Endothelial cell of umbilical vein (primary cell): ENCODE data around the gene RHBDD3. TPM values are rescaled to one million over a fixed set of nuclear protein-coding genes. Genes with fewer than 3 reads are reported as not detected.

ENCODE experiments used
- BruUV-seq: library from RNA; stranded (reverse); fragments of 400-500 nt; replicated peaks from 2 replicates; lab custom pipeline; 2021; lab: Mats Ljungman, UMichigan
- CTCF ChIA-PET: fragments of 300-600, 350-600 bp; sonication (Branson Sonifier 250); formaldehyde crosslinking; loops from one replicate; lab custom pipeline; 2021; ENCODE audit warnings: antibody characterized with exemption, inconsistent platforms; lab: Charles Lee
- POLR2A ChIA-PET: fragments of 300-600, 350-600 bp; sonication (Branson Sonifier 250); formaldehyde crosslinking; loops from one replicate; lab custom pipeline; 2021; ENCODE audit warnings: antibody characterized with exemption, inconsistent platforms; lab: Charles Lee
- DNase-seq: peaks from one replicate; pipeline ENCODE4 v3.0.0-alpha.2; 2011; ENCODE audit warnings: low read depth, low spot score
- FAIRE-seq: peaks from 2 replicates; lab custom pipeline; 2011; peaks lifted over from hg19 to GRCh38; lab: Jason Lieb, UNC
- H2AFZ ChIP-seq: 2 replicates; pipeline ENCODE4 v1.6.0; 2012; ENCODE audit warnings: low read depth, low read length, control low read depth, inconsistent platforms
- H3K27ac ChIP-seq: 2 replicates; pipeline ENCODE4 v1.5.1; 2011; ENCODE audit warnings: low read depth, mild to moderate bottlenecking, control low read depth, low read length, moderate library complexity; ENCODE audit not compliant: insufficient read depth
- H3K27me3 ChIP-seq, 2 experiments: 2 replicates each; pipeline versions ENCODE4 v1.6.0 to v1.6.1; 2011; ENCODE audit warnings: low read length in 2 of 2, mixed read lengths in 1 of 2; ENCODE audit not compliant: control insufficient read depth in 2 of 2, insufficient read depth in 2 of 2
- H3K36me3 ChIP-seq, 2 experiments: 2 replicates in 1 of 2; 3 replicates in 1 of 2; pipeline ENCODE4 v1.5.1; 2011; ENCODE audit warnings: low read length in 2 of 2, mild to moderate bottlenecking in 1 of 2, moderate library complexity in 1 of 2; ENCODE audit not compliant: control insufficient read depth in 2 of 2, insufficient read depth in 2 of 2; ENCODE audit errors: extremely low read depth in 1 of 2
- H3K4me1 ChIP-seq: 3 replicates; pipeline ENCODE4 v1.5.1; 2011; ENCODE audit warnings: mild to moderate bottlenecking, low read length; ENCODE audit not compliant: control insufficient read depth, insufficient read depth; ENCODE audit errors: extremely low read depth
- H3K4me2 ChIP-seq: 2 replicates; pipeline ENCODE4 v1.6.1; 2011; ENCODE audit warnings: low read length, control low read depth, mixed read lengths; ENCODE audit not compliant: insufficient read depth
- H3K4me3 ChIP-seq, 3 experiments: fragments of 200-600 bp in 1 of 3; sonication (generic), shearing (Covaris generic) in 1 of 3; replicated peaks in 1 of 3; 2 replicates each; pipeline ENCODE4 v1.5.1; 2011 to 2016; ENCODE audit warnings: control low read depth in 3 of 3, low read length in 3 of 3, mild to moderate bottlenecking in 2 of 3, inconsistent platforms in 1 of 3, low read depth in 1 of 3, moderate library complexity in 1 of 3; ENCODE audit not compliant: insufficient read depth in 1 of 3
- H3K79me2 ChIP-seq: 2 replicates; pipeline ENCODE4 v1.6.0; 2012; ENCODE audit warnings: low read length, inconsistent platforms; ENCODE audit not compliant: control insufficient read depth, insufficient read depth
- H3K9ac ChIP-seq: replicated peaks from 2 replicates; pipeline ENCODE3; 2011; ENCODE audit warnings: low read length, control low read depth; ENCODE audit not compliant: insufficient read depth; ENCODE audit errors: extremely low read depth
- H3K9me1 ChIP-seq: replicated peaks from 3 replicates; pipeline ENCODE4 v1.6.0; 2011; ENCODE audit warnings: mild to moderate bottlenecking, low read length; ENCODE audit not compliant: control insufficient read depth, insufficient read depth; ENCODE audit errors: extremely low read depth
- H3K9me3 ChIP-seq: replicated peaks from 2 replicates; pipeline ENCODE4 v1.5.1; 2012; ENCODE audit warnings: low read length, inconsistent platforms; ENCODE audit not compliant: control insufficient read depth, insufficient read depth
- H4K20me1 ChIP-seq: replicated peaks from 2 replicates; pipeline ENCODE3; 2011; ENCODE audit warnings: mild to moderate bottlenecking, low read length; ENCODE audit not compliant: control insufficient read depth, insufficient read depth; ENCODE audit errors: extremely low read depth
- EZH2 ChIP-seq: IDR thresholded peaks from 2 replicates; pipeline ENCODE4 v1.6.1; 2012; ENCODE audit warnings: borderline replicate concordance, low read depth, mild to moderate bottlenecking, moderate library complexity, low read length, inconsistent platforms; ENCODE audit not compliant: severe bottlenecking
- FOS ChIP-seq: IDR thresholded peaks from 2 replicates; pipeline ENCODE4 v1.6.1; 2011; ENCODE audit warnings: mild to moderate bottlenecking, low read length, moderate library complexity, borderline replicate concordance; ENCODE audit not compliant: insufficient read depth
- GATA2 ChIP-seq: IDR thresholded peaks from 2 replicates; pipeline ENCODE4 v1.7.0; 2011; ENCODE audit warnings: low read depth, mild to moderate bottlenecking, moderate library complexity, mixed read lengths, low read length; ENCODE audit not compliant: insufficient read length, insufficient read depth
- JUN ChIP-seq: IDR thresholded peaks from 2 replicates; pipeline ENCODE4 v1.6.1; 2011; ENCODE audit warnings: borderline replicate concordance, low read depth; ENCODE audit not compliant: insufficient read length, insufficient read depth
- MYC ChIP-seq: IDR thresholded peaks from one replicate; pipeline ENCODE4 v1.6.1; 2011; ENCODE audit warnings: mild to moderate bottlenecking, low read depth, low read length
- POLR2A ChIP-seq: IDR thresholded peaks from 2 replicates; pipeline ENCODE4 v1.6.1; 2012; ENCODE audit warnings: low read depth, mild to moderate bottlenecking, control low read depth, low read length
- POLR2AphosphoS5 ChIP-seq: IDR thresholded peaks from 2 replicates; pipeline ENCODE4 v1.6.1; 2012; ENCODE audit warnings: low read depth, mild to moderate bottlenecking, control low read depth, low read length, moderate library complexity; ENCODE audit not compliant: insufficient read depth
- dilution Hi-C: fragments of 300-500 bp; cut with MboI; formaldehyde crosslinking; loops from one replicate; pipeline ENCODE4 v1.15.0; 2019; ENCODE audit warnings: low sequenced_read_pairs; ENCODE audit not compliant: extremely low pct_ligation_motif_present
- intact Hi-C: fragments of 100-400 bp; cut with micrococcal nuclease; formaldehyde crosslinking; loops from one replicate; pipeline ENCODE4 v1.10.0; 2022
- polyA plus RNA-seq, 4 experiments: library from polyadenylated mRNA; depleted of rRNA in 3 of 4; stranded (reverse) in 3 of 4; unstranded in 1 of 4; fragments of >200 nt; gene quantifications; 2 replicates each; pipeline versions ENCODE4 v1.2.1 to v1.2.3, GENCODE V29; 2011 to 2012; ENCODE audit warnings: missing spikeins in 1 of 4
- total RNA-seq: library from RNA; stranded (reverse); gene quantifications from 2 replicates; pipeline ENCODE4 v1.2.3, GENCODE V29; 2021
- TF ChIP-seq, protein P1 (sequence below): IDR thresholded peaks from 2 replicates; pipeline ENCODE4 v1.6.1; 2011; ENCODE audit not compliant: insufficient read depth, insufficient read length
- TF ChIP-seq, protein P2 (sequence below), 2 donors: IDR thresholded peaks; 1 replicate in 1 of 2; 2 replicates in 1 of 2; pipeline ENCODE4 v1.5.1; 2011; ENCODE audit warnings: low read length in 2 of 2, mild to moderate bottlenecking in 2 of 2, moderate library complexity in 2 of 2, control low read depth in 1 of 2, inconsistent platforms in 1 of 2, low read depth in 1 of 2; ENCODE audit not compliant: insufficient read depth in 1 of 2; ENCODE audit errors: extremely low read depth in 1 of 2

Gene RHBDD3
- total and polyA plus RNA-seq, 2 donors (not counting 3 experiments of a cell fraction or from before 2014, with no cell fraction given) = 31.3 to 37.2 TPM

DNA sequence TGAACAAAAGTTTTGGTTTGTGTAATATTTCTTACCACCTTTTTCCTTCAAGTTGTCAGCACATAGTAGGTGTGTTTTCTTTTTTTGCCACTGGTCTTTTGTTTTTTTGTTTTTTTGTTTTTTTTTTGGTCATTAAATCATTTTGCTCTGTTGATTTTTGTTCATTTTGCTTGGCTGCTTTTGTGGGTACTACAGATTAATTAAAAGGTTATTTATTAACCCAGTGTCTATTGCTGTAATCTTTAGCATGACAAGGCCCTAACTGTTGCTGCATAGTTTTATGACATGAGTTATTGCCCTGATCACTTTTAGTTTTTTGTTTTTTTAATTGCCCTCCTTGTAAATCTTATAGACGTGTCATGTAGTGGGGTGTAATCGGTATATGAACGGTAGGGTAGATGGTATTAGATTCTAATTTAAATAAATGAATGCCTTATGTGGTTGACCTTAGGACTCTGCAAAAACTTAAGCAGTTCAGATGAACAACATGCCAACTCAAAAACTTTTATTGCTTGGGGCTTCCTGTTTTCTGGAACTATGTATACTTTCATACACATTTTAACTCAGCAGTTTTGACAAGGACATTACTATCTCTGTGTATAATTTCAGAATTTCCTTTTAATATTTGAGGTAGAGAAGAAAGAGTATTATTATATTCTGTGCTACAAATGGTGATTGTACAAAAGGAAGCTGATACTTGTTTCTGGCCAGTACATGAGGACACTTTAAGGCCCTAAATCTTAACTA, 8.2 kb upstream of the RHBDD3 start:
- FAIRE-seq (no peak), DNase-seq (no peak)
- no peaks in the 10 kb centered on the region for H3K27me3 ChIP-seq
- no peak overlapping the region for H2AFZ ChIP-seq
- H4K20me1 ChIP-seq = peaks cover 19% of the 10 kb centered on the region
- no peak overlapping the region for H3K4me3 ChIP-seq
- intact Hi-C loops = no loop called here
- BruUV-seq = no TSS peak
- peaks cover 32 to 62% of the 10 kb centered on the region in 2 experiments for H3K36me3 ChIP-seq
- H3K9ac ChIP-seq = no peak overlapping the region
- POLR2A ChIA-PET = no interaction called here
- no peak overlapping the region for H3K27ac ChIP-seq
- peaks cover 9% of the 10 kb centered on the region for H3K4me1 ChIP-seq
- H3K9me3 ChIP-seq = no peaks in the 10 kb centered on the region
- CTCF ChIA-PET = interaction anchor here (0.5 kb wide), 1 partner anchor 10 kb away, joined by 4 read pairs; no protein-coding TSS in a partner anchor
- TF ChIP-seq POLR2AphosphoS5 = no peak
- TF ChIP-seq MYC = no peak
- no peak for TF ChIP-seq POLR2A
- no peak for TF ChIP-seq JUN
- no peak for TF ChIP-seq FOS
- TF ChIP-seq, protein P1, sequence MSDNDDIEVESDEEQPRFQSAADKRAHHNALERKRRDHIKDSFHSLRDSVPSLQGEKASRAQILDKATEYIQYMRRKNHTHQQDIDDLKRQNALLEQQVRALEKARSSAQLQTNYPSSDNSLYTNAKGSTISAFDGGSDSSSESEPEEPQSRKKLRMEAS = no peak
- TF ChIP-seq EZH2 = no peak
- TF ChIP-seq, protein P2, sequence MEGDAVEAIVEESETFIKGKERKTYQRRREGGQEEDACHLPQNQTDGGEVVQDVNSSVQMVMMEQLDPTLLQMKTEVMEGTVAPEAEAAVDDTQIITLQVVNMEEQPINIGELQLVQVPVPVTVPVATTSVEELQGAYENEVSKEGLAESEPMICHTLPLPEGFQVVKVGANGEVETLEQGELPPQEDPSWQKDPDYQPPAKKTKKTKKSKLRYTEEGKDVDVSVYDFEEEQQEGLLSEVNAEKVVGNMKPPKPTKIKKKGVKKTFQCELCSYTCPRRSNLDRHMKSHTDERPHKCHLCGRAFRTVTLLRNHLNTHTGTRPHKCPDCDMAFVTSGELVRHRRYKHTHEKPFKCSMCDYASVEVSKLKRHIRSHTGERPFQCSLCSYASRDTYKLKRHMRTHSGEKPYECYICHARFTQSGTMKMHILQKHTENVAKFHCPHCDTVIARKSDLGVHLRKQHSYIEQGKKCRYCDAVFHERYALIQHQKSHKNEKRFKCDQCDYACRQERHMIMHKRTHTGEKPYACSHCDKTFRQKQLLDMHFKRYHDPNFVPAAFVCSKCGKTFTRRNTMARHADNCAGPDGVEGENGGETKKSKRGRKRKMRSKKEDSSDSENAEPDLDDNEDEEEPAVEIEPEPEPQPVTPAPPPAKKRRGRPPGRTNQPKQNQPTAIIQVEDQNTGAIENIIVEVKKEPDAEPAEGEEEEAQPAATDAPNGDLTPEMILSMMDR (IDR thresholded peaks at IDR 0.05; ENCODE audit: extremely low read depth in 1 of 2, insufficient read depth in 1 of 2, low read depth in 1 of 2, low read length in 2 of 2) = no peak
- TF ChIP-seq GATA2 = no peak
- H3K9me1 ChIP-seq = no peaks in the 10 kb centered on the region
- dilution Hi-C loops = no loop called here
- peaks cover 93% of the 10 kb centered on the region for H3K79me2 ChIP-seq
- no peak overlapping the region for H3K4me2 ChIP-seq
